HPDE6-E6E7 (cell line): ENCODE results near the gene UBE2E3.

Experiments
- DNase-seq: peaks from one replicate; pipeline ENCODE4 v3.0.0; 2011; ENCODE audit warnings: missing footprints; ENCODE audit errors: extremely low spot score

UBE2E3 gene

DNA sequence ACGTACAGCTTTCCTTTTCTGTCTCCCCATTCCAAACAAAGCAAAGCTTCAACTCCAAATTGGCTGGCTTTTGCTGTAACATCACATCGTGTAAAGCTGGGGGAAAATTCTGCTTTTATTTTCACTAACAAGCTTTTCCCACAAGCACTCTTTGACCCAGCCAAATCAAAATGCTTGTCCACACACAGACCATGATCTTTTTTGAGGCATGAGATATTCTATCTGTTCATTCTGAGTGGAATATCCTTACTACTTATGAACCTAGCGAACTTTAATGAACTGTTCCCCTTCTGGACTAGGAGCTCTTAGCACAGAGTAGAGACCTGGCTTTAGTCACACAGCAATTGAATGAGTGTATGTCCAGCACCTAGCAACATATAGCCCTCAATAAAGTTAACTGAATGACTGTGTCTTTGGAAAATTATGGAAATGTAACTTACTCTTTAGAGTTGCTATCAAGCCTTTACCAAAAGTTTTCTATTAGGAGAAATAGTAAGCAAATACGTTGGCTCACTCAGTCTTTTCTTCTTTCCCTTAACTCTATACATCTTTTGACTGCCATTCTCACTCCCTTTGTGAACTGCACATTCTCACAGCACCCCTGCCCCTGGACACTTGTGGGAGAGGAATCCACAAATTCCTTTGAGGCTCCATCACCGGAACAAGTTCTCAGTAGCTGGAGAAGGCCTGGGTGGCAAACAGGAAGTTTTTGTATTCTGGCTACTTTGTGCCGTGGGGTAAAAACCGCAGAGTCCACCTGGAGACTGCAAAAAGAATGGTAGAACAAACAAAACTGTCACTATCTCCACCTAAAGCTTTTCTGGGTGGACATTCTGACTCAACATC, 1.3 kb upstream of the UBE2E3 start:
- no peak for DNase-seq

DNA sequence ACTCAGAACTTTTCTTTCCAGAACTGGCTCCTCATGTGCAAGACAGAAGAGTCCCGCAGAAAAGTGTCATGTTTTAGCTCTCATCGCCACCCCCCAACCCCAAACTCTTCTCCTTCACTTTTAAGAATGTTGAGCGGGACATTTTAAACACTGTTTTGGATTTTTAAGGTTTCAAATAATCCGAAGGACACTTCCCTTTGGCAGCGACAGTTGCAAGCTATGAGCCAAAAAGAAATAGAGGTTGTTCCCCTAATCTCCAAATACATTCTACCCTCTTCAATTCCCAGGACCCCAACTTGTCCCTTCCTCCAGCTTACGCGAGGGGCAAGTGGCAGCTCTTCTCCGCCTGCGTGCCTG, 678 bp upstream of the UBE2E3 start:
- no peak for DNase-seq

DNA sequence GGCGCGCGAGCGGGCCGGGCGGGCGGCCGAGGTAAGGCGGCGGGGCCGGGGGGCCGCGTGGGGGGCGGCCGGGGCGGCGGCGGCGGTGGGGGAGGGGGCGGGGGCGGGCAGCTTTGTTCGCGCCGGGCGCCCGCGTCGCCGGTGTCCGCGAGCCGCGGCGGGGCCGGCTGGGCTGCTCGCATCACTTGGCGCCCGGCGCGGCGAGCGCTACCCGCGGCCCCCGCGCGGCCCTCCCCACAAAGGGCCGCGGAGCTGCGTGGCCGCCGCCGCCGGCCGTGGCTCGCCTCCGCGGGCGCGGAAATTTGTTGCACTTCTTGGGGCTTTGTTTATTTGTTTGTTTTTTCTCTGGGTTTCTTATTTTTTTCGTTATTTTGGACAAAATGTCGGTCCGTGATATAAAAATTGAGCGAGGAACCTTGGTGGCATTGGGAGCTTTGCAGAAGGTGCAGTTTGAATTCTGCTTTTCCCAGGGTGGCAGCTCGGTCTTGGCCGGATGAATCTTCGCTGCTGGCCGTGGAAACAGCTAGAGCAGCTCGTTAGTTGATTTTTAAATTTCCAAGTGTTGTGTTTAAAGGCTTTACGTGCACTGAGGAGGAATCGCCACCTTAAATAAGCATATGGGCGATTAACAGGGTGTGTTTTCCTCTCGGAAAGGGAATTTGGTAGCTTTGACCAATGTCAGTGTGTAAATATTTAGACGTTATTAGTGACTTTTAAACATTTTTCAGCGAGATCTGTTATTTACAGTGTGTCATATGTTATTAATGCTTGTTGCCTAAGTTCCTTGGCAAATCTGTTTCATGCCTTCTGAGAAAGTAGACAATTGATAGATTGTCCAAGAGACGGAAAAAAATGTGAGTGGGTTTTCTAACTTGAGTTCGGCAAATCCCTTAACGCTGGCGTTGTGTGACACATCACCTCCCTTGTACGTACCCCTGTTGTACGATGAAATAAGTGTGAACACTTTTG, 822 bp downstream of the UBE2E3 start:
- no peak for DNase-seq

DNA sequence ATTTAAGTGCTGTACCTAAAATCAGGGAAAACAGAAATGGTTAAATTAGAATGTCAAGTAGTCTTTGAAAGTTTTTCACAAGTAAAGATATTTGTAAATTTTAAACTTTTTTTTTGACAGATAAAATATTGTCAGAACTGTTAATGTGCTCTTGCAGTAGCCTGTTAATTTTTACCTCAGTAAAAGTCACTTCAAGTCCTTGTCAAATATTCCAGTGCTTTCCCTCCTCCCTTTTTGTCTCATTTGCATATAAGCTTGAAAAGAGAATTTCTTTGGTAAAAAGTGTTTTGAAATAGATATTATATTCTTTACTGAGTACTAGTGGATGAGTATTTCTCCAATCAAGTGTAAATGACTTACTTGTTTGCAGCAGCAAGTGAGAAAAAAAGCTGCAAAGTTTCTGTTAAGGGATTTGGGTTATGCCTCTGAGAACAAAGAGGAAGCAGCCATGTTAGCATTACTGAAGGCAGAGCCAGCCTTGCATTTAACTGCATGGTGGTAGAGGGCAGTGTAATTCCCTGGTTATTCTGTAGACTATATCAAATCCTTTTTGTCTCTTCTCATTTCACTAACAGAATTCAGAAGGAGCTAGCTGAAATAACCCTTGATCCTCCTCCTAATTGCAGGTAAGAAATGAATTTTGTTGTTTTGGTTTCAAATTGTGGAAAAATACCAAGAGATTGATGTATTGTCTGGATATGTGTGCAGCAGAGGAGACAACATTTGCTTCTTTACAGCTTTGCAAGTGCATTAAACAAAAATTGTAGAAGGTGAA, 3.2 kb downstream of the UBE2E3 start:
- no peak for DNase-seq

DNA sequence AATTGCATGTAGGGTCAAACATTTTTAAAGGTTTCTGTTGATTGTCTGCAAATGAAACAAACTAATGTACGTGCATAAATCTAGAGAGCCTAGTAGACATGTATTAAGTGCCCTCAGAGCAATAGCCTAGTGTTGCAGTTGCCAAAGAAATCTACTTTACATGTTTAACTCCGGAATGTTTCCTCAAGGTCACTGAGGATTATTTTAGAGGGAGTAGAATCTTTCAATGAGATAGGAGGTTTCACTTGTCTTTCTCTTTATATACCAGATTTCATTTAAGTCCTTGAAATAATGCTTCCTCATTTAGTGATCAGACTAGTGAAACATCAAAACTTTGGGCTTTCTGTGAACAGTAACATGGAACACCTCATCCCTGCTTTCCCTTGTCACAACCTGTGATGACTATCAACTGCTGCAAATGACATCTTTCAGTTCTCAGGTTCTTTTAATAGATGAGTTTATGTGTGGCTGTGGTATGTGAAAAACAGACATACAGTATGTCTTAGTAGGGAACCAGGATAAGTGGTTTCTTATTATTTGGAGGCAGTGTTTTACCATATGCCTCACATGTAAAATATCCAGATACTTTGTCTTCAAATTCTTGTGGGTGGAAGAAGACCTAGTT, 5.5 kb downstream of the UBE2E3 start:
- DNase-seq, result no peak

DNA sequence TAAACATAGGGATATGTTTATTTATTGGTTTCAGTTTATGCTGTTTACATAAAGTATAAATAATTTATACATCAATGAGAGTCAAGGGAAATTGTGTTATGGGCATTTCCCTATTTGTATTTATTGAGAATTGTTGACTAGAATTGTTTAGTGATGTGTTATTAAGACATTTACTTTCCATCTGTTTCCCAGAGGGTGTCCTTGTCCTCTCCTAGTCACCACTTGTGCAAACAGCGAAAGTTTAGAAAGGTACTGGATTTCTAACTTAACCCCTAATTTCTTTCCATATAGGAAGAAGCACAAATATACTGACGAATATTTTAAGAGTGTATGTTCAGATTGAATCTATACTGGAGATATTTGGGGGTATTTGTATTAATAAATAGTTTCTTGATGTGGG, 6.7 kb downstream of the UBE2E3 start:
- DNase-seq, result no peak

DNA sequence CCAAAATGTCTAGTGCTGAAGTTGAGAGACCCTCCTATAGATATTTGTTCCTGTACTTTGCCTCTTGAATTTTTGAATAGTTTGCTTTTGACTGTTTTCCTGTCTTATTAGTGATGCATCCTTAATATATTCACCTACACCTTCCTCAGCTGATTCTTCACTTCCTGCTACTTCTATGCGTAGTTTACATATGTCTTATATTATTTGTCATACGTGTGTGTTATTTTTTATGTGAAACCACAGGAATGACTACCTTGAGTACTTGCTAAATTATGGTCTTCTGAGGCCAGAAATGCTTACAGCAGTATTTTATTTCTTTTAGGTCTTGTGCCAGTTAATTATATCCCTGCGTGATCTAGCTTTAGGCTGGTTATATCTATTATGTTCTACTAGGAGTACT, 9.9 kb downstream of the UBE2E3 start:
- DNase-seq, result no peak

DNA sequence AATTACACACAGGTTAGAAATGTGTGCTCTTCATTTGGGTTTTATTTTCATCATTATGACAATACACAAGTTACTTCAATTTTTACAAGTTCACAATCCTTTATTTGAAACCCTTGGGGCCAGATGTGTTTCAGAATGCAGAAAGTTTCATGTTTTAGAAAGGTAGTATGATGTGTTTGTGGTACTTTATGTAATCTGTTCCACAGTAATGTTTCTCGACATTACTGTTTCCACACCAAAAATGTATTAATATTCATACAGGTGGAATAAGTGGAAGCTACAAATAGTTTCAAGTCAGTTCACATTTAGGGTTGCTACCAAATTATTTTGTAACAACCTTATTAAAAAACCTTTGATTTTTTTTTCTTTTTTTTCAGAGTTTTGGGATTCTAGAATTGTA, 10.4 kb downstream of the UBE2E3 start:
- no peak for DNase-seq

DNA sequence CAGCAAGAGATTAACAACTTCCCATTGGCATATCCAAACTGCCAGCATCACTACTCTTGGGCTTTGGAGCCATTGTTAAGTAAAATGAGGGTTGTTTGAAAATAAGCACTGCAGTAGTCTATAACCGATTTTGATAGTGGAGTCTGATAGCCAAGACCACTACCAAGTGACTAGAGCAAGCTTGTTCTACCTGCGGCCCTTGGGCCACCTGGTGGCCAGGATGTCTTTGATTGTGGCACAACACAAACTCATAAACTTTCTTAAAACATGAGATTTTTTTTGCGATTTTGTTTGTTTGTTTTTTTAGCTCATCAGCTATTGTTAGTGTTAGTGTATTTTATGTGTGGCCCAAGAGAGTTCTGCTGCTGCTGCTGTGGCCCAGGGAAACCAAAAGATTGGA, 11.0 kb downstream of the UBE2E3 start:
- no peak for DNase-seq

DNA sequence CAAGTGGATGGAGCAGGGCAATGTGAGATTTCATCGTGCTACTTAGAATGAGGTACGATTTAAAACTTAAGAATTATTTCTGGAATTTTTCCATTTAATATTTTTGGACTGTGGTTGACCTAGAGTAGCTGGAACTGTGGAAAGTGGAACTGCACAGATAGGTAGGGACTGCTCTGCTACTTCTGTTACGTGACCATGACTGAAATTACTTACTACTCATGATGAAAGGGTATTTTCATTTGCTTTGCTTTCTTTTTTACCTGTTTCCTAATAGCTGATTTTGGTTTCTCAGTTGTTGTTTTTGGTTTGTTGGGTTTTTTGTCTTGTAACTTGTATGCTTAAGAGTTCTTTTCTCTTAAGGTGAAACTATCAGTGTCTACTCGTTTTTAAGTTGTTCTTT, 11.4 kb downstream of the UBE2E3 start:
- DNase-seq, result no peak

DNA sequence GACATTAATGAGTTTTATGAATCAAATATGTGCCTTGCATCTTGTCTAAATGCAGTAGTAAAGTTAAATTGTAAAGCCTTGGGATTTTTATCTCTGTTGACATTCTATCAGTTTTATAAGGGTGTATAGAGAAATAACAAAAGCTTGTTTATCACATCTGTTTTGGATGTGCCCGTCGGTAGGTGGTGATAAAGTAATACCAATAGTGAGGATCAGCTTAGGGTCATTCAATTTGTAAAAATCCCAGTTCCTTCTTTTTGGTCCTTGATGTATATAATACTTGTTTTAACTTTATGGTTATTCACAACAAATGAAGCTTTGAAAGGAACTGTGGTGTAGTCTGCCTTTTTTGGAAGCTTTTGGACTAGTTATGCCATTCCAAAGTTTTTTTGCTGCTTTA, 12.6 kb downstream of the UBE2E3 start:
- DNase-seq, result no peak

DNA sequence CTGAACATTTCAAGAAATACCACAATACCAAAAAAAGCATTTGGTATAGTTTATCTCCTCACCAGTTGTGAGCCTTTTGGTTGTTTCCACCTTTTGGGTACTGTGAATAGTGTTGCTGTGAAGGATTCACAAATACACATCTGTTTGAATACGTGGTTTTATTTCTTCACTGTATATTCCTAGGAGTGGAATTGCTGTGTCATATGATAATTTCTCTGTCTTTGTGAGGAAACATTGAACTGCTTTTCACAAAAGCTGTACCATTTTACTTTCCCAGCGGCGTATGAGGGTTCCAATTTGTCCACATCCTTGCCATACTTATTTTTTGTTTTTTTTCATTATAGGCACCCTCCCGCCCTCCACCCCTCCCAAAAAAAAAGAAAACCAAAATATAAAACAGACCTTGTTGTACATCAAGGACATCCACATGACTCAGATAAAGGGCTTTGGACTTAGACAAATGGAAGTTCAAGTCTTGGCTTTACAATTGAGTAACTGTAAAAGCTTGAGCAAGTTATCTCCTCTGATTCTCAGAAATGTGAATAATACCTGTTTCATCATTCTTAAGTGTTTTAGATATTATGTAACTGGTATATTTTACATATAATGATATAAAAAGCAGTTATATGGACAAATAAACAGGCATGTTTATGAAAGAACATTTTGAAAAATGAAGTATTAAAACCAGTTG, 19.0 kb downstream of the UBE2E3 start:
- DNase-seq, result no peak

DNA sequence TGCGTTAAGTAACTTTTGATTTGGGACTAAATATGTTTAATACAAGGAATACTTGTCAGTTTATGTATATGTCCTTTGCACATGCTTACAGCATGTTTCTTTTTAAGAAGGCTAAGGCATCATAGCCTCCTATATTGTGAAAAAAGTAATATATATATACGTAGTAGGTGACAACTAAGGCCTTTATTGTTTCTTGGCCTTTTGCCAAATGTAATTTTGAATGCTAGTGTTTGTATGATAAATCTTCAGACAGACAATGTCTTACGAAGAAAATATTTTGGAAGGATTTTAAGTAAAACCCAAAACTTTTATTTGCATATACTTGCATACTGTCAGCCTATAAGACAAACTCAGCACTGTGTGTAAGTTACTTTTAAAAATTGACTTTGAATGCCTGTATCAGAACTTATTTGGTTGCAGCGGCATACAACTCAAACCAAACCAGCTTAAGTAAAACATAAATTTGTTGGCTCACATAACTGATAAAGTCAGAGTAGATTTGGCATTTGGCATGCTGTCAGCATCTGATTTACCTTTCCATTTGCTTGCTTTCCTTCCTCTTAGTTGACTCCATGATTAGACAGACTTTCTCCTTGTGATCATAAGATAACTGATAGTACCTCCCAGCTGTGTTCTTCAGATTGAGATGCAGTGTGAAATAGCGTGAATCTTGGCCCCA, 24.4 kb downstream of the UBE2E3 start:
- DNase-seq, result no peak

DNA sequence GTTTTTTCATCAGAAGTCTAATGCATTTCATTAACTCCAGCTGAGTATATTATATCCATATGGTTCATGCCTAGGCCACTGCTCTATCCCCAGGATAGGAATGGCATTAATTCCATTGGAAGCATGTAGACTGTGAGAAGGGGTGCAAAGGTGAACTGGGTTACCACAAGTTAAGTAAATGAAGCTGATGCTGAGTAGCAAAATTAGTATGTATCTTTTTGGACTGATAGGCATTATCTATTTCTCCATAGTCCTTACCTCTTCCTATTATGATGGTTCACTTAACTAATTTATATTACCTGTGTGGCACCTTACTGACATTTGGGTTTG, 24.9 kb downstream of the UBE2E3 start:
- no peak for DNase-seq

DNA sequence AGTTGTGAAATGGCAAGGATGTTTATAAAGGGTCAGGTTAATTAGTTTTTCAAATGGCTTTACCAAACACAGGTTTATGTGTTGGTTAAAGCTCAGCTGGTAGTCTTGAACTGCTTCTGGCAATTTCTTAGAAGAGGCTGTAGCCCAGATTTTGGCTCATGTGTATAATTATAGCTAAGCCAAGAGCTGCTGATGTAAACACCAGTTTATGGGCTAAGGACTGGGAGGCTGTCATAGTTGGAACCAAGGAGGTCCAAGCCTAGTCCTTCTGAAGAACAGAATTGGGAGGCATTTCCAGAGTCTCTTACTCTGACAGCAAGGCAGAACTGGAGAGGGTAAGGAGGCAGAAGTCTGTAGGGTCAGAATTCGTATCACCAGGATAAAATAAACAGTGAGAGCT, 25.4 kb downstream of the UBE2E3 start:
- no peak for DNase-seq

DNA sequence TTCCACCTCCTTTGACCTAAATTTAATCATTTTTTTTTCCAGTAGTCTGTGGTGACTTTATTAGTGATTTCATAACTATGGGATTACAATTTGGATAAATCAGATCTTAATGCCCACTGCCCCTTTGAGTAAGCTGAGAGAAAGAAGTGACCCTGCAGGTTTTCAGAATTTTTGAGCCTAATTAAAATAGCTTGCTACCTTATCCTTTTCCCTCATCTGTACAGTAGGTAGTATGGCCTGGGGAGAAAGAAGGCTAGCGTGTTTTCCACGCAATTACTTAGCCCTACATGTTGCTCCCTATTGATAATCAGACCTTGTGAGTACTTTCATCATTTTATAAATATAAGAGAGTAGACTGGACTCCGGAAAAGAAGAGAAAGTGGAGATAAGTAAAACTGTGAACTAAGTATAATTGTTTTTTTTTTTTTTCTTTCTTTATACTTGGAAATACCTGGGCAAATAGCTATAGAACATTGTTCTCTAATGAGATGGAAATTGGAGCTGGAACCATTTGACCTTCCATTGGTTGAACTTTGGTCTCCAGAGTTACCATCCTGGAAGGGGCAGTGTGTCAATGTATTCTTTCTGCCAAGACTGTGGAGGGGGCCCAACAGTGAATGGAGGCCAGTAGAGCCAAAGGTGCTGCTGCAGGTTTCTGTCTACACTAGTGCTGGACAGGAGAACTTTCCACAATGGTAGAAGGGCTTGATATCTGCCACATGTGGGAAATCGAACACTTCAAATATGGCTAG, 26.9 kb downstream of the UBE2E3 start:
- DNase-seq, result no peak

DNA sequence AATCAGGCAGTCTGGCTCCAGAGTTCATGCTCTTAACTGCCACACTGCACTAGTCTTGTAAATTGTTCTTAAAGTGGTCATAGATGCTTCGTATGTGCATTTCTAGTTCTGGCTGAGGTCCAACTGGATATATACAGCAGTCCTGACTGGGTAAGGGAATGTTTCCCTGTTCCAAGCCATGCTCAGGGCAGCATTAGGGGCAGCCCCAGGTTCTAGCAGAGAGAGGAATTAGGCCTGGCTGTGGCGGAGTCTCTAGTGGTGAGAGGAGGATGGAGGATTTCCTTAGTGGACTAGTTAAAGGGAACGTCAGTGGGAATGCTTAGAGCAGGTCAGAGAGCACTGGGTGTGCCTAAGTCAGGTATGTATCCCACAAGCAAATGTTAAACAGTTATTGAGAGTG, 28.0 kb downstream of the UBE2E3 start:
- DNase-seq, result no peak

DNA sequence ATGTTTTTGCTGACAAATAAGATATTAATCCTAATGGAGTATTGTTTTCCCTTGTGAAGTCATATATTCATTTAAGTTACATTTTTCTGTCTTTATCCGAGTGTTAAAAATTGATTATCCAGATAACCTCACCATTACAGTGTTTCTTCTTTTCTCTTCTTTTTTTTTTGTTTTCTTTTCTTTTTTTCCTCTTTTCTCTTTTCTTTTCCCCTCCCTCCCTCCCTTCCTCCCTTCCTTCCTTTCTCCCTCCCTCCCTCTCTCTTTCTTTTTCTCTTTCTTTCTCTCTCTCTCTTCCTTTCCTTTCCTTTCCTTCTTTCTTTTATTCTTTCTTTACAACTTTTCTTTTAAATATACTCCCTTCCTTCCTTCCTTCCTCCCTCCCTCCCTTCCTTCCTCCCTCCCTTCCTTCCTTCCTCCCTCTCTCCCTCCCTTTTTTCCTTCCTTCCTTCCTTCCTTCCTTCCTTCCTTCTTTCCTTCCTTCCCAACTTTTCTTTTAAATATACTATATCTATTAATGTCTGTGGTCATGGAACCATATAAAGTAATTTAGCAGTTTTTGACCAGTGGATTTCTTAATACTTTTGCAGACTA, 40.9 kb downstream of the UBE2E3 start:
- DNase-seq, result no peak

DNA sequence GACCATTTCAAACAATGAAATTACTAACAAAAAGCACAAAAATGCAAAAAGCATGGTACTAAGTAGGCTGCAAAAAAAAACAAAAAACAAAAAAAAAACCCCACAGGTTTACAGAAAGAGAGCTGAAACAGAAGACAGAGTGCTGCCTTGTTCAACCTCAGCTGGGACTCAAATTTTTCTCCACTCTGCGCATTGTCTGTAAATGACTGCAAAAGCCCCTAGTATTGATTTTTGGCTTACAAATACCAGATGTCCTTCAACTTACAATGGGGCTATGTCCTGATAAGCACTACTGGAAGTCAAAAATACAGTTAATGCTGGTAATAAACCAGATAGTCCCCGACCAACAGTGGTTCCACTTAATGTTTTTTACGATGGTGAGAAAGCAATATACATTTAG, 42.2 kb downstream of the UBE2E3 start:
- no peak for DNase-seq

DNA sequence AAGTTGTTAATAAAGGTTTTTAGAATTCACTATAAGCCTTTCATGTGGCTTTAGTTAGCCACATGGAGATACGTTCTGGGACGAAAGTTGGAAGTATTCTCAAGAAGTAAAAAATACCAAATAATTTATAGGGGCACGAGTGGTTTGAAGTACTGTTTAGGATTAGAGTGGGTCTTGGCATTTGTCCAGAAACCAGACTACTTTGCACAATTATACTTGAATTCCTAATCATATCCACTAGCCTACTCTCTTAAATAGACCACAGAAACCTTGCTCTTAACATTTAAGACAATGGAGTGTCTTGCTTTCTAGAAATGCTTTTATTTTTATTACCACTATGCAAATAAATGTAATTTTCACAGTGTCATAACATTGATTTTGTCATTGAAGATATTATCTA, 44.6 kb downstream of the UBE2E3 start:
- no peak for DNase-seq
